Measurements from ENCODE around the gene GPAM.

The GPAM gene

DNA sequence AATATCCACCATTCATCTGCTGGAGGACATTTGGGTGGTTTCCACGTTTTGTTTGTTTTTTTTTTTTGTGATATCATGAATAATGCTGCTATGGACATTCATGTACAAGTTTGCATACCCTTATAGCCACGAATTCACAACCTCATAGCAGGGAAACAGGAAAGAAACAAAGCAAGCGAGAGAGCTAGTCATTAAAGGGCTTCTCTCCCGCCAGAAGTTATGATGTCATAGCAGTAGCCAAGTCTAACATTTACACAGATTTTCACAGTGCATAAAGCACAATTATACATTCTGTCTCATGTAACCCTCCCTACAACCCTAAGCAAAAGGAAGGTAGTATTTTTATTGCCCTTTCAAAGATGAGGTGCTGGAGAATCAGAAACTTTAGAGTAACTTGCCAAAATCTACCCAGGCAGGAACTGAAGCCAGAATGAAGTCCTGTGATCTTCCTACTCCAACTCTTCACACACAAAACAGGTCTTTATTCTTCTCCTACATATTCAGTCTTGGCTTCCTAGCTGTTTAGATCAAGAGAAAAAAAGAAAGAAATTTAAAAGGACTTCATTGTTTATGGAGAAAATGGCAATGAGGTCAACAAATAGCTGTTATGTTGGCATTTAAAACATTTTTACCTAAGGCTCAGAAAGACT is 33.9 kb upstream of the GPAM start:
- Histone ChIP-seq H3K27ac (no peak overlapping the region), H3K36me3 (no peaks in the 10 kb centered on the region), H3K27me3 (peaks cover 44% of the 10 kb centered on the region), H3K9me3 (no peaks in the 10 kb centered on the region), H3K4me1 (ENCODE audit: control insufficient read depth in 1 of 2, insufficient read depth in 1 of 2, low read depth in 1 of 2, low read length in 1 of 2) (no peaks in the 10 kb centered on the region), H3K4me3 (ENCODE audit: low read depth in 1 of 2, low read length in 1 of 2) (no peak overlapping the region)
- TF ChIP-seq, protein P1, sequence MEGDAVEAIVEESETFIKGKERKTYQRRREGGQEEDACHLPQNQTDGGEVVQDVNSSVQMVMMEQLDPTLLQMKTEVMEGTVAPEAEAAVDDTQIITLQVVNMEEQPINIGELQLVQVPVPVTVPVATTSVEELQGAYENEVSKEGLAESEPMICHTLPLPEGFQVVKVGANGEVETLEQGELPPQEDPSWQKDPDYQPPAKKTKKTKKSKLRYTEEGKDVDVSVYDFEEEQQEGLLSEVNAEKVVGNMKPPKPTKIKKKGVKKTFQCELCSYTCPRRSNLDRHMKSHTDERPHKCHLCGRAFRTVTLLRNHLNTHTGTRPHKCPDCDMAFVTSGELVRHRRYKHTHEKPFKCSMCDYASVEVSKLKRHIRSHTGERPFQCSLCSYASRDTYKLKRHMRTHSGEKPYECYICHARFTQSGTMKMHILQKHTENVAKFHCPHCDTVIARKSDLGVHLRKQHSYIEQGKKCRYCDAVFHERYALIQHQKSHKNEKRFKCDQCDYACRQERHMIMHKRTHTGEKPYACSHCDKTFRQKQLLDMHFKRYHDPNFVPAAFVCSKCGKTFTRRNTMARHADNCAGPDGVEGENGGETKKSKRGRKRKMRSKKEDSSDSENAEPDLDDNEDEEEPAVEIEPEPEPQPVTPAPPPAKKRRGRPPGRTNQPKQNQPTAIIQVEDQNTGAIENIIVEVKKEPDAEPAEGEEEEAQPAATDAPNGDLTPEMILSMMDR (IDR thresholded peaks at IDR 0.05), result no peak

DNA sequence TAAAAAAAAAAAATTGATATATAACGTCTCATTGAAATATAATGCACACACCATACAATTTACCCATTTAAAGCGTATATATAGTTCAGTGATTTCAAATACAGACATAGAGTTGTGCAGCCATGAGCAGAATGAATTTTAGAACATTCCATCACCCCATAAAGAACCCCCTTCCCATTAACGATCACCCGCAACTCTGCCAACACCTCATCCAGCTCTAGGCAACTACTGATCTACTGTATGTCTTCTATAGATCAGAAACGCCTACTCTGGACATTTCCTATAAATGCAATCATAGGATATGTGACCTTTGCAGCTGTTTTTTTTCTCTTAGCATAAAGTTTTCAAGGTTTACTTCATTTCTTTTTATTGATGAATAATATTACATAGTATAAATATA is 33.4 kb upstream of the GPAM start:
- Histone ChIP-seq H3K27ac (no peak overlapping the region), H3K27me3 (peaks cover 47% of the 10 kb centered on the region), H3K9me3 (no peaks in the 10 kb centered on the region), H3K36me3 (no peaks in the 10 kb centered on the region), H3K4me3 (ENCODE audit: low read depth in 1 of 2, low read length in 1 of 2) (no peak overlapping the region), H3K4me1 (ENCODE audit: control insufficient read depth in 1 of 2, insufficient read depth in 1 of 2, low read depth in 1 of 2, low read length in 1 of 2) (no peaks in the 10 kb centered on the region)
- TF ChIP-seq, protein P1 (IDR thresholded peaks at IDR 0.05), result no peak

DNA sequence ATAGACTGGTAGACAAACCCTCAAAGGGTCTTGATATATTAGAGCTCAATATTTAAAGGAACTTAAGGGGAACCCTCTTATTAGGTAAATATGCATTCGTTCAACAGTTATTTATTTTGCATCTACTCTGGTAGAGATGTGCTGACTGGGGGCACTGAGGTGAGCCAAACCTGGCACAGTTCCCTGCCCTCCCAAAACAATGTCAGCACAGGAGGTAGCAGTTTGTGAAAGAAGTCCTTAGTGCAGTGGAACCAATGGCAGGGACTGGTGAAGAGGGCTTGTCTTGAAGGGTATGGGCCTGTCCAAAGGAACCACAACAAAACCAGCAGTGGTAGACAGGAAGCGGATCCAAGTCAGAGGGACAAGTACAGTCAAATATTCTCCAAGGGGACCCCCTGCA is 32.6 kb upstream of the GPAM start:
- Histone ChIP-seq H3K4me3 (ENCODE audit: low read depth in 1 of 2, low read length in 1 of 2) (no peak overlapping the region), H3K27me3 (peaks cover 47% of the 10 kb centered on the region), H3K9me3 (no peaks in the 10 kb centered on the region), H3K27ac (no peak overlapping the region), H3K36me3 (no peaks in the 10 kb centered on the region), H3K4me1 (ENCODE audit: control insufficient read depth in 1 of 2, insufficient read depth in 1 of 2, low read depth in 1 of 2, low read length in 1 of 2) (no peaks in the 10 kb centered on the region)
- TF ChIP-seq, protein P1 (IDR thresholded peaks at IDR 0.05), result no peak

DNA sequence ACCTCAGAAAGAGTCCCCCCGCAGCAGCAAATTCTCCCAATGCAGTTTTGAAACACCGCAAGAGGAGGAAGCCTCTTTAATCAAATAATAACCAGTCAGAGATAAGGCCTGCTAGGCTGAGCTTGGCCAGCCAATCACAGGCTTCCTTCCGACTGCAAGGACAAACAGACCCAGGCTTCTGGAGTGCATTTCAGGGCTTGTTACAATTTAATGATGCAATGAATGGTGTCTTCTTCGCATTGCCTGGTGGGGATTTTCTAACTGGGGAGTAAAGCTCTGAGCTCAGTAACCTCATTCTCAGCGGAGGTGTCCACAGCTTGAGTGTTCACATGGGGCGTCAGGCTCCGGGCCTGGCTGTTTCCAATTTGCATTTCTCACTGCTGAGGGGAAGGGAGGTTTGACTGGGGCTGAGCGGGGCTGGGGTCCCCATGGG is 31.8 kb upstream of the GPAM start:
- H3K36me3 ChIP-seq, result no peaks in the 10 kb centered on the region
- TF ChIP-seq, protein P1 (IDR thresholded peaks at IDR 0.05), result no peak
- H3K27ac ChIP-seq, result no peak overlapping the region
- peaks cover 47% of the 10 kb centered on the region for H3K27me3 ChIP-seq
- no peaks in the 10 kb centered on the region for H3K4me1 ChIP-seq (ENCODE audit: control insufficient read depth in 1 of 2, insufficient read depth in 1 of 2, low read depth in 1 of 2, low read length in 1 of 2)
- H3K9me3 ChIP-seq, result no peaks in the 10 kb centered on the region
- no peak overlapping the region for H3K4me3 ChIP-seq (ENCODE audit: low read depth in 1 of 2, low read length in 1 of 2)

DNA sequence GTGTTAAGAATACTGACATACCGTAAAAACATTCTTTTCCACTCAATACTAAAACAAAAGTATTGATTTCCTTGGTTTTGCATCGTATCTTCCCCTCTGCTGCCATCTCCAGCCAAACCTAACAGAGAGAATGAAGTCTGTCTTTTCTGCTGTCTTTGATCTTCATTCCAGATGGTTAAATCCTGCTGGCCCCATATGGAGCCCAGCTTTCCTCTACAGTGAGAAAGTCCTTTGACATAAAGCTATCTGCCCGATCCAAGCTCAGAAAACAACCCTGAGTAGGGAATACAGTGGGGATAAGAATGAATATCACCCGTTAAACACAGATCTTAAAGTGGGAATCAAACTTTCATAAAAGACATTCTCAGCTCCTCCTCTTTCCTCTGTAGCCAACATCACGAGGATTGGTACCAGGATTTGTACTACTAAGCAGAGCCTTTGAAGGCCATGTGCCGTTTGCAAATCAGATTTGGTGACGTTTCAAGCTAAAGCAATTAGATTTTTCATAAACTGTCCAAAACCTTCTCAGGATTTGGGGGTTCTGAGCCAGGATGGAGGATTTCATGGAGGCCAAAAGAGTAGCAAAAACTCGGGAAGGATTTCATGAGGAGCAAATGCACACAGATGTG is 30.8 kb upstream of the GPAM start:
- Histone ChIP-seq H3K9me3 (no peaks in the 10 kb centered on the region), H3K36me3 (no peaks in the 10 kb centered on the region), H3K4me3 (ENCODE audit: low read depth in 1 of 2, low read length in 1 of 2) (no peak overlapping the region), H3K4me1 (ENCODE audit: control insufficient read depth in 1 of 2, insufficient read depth in 1 of 2, low read depth in 1 of 2, low read length in 1 of 2) (no peaks in the 10 kb centered on the region), H3K27me3 (peaks cover 52% of the 10 kb centered on the region), H3K27ac (no peak overlapping the region)
- TF ChIP-seq, protein P1 (IDR thresholded peaks at IDR 0.05), result no peak
